Gastroesophageal sphincter (tissue), 4 donors: ENCODE results near the gene CLASP1. TPM values are rescaled to one million over a fixed set of nuclear protein-coding genes. Genes with fewer than 3 reads are reported as not detected.
A peak's percentile ranks its signal among the peaks of the same experiment; 100 is the strongest.

Source experiments
- ATAC-seq: fragments of 150-250 bp; one replicate; pipeline ENCODE4 v1.9.1; 2016; ENCODE audit warnings: mild to moderate bottlenecking, moderate library complexity
- H3K27ac ChIP-seq, 4 donors: fragments of 200-600 bp; sonication (generic) in 3 of 4; 1 replicate in 3 of 4; 2 replicates in 1 of 4; pipeline ENCODE4 v1.5.1; 2016 to 2019
- H3K27me3 ChIP-seq: fragments of 200-600 bp; sonication (generic); one replicate; pipeline ENCODE4 v1.5.1; 2019
- H3K36me3 ChIP-seq, 2 donors: fragments of 200-600 bp; sonication (generic); one replicate each; pipeline ENCODE4 v1.5.1; 2019; ENCODE audit warnings: control low read depth in 1 of 2
- H3K4me1 ChIP-seq, 3 donors: fragments of 200-600 bp; sonication (generic); 1 replicate in 2 of 3; 2 replicates in 1 of 3; pipeline ENCODE4 v1.5.1; 2016 to 2019; ENCODE audit warnings: control low read depth in 2 of 3
- H3K4me3 ChIP-seq, 2 donors: fragments of 200-600 bp; sonication (generic); one replicate each; pipeline ENCODE4 v1.5.1; 2019; ENCODE audit warnings: mild to moderate bottlenecking in 1 of 2, moderate library complexity in 1 of 2
- H3K9me3 ChIP-seq, 3 donors: fragments of 200-600 bp; sonication (generic); one replicate each; pipeline ENCODE4 v1.5.1; 2017 to 2019; ENCODE audit warnings: control low read depth in 2 of 3
- EP300 ChIP-seq: sonication (generic); formaldehyde crosslinking; IDR thresholded peaks from one replicate; pipeline ENCODE4 v1.6.1; 2017; ENCODE audit warnings: antibody characterized with exemption, mild to moderate bottlenecking
- POLR2A ChIP-seq, 2 donors: fragments of 450-650 bp; IDR thresholded peaks; one replicate each; pipeline ENCODE4 v1.6.1; 2017; ENCODE audit warnings: antibody characterized with exemption in 2 of 2, mild to moderate bottlenecking in 2 of 2, moderate library complexity in 1 of 2
- POLR2AphosphoS5 ChIP-seq: sonication (generic); formaldehyde crosslinking; IDR thresholded peaks from one replicate; pipeline ENCODE4 v1.6.1; 2017; ENCODE audit warnings: antibody characterized with exemption
- WGBS, 2 donors: methylation state at CpG; one replicate each; pipeline ENCODE4 v1.1.5; 2018; ENCODE audit warnings: low coverage in 1 of 2; 5-methylcytosine and 5-hydroxymethylcytosine counted together
- total RNA-seq, 4 donors: library from RNA; depleted of rRNA; stranded (reverse); fragments of >200 nt; gene quantifications; one replicate each; pipeline ENCODE4 v1.1.0, GENCODE V29; 2016
- TF ChIP-seq, protein P1 (sequence below), 4 experiments: fragments of 200-600 bp in 2 of 4; fragments of 450-650 bp in 2 of 4; sonication (generic) in 1 of 4; IDR thresholded peaks; one replicate each; pipeline ENCODE4 v1.5.1; 2017 to 2019; ENCODE audit warnings: antibody characterized with exemption in 4 of 4, mild to moderate bottlenecking in 2 of 4, moderate library complexity in 2 of 4

Gene CLASP1
- total RNA-seq, 4 donors from 2014 or later = 72.0 to 108 (median 84.7) TPM

DNA sequence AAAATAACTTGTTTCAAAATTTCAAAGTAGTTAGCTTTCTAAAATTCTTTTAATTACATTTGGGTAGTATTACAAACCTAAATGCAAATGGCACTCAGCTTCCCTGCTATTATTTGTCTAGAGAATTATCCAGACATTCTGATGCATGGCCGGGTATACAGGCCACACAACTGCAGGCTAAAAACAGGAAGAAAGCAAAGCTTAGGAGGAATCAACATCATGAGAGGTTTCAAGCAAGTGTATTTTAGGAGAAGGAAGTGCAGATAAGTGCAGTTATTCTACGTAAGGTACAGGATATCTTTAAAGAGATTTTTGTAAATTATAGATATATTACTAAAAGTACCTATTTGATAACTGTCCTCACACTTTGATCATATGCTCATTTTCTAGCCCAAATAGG, 165.4 kb downstream of the CLASP1 start:
- H3K27ac ChIP-seq = no peak overlapping the region
- WGBS, 2 donors = 85 to 92% methylated on average over 2 of the region's 2 CpGs
- no peaks in the 10 kb centered on the region for H3K27me3 ChIP-seq
- no peak for ATAC-seq
- no peak overlapping the region for H3K4me3 ChIP-seq
- TF ChIP-seq, protein P1, sequence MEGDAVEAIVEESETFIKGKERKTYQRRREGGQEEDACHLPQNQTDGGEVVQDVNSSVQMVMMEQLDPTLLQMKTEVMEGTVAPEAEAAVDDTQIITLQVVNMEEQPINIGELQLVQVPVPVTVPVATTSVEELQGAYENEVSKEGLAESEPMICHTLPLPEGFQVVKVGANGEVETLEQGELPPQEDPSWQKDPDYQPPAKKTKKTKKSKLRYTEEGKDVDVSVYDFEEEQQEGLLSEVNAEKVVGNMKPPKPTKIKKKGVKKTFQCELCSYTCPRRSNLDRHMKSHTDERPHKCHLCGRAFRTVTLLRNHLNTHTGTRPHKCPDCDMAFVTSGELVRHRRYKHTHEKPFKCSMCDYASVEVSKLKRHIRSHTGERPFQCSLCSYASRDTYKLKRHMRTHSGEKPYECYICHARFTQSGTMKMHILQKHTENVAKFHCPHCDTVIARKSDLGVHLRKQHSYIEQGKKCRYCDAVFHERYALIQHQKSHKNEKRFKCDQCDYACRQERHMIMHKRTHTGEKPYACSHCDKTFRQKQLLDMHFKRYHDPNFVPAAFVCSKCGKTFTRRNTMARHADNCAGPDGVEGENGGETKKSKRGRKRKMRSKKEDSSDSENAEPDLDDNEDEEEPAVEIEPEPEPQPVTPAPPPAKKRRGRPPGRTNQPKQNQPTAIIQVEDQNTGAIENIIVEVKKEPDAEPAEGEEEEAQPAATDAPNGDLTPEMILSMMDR (IDR thresholded peaks at IDR 0.05) = no peak
- no peak for TF ChIP-seq EP300
- TF ChIP-seq POLR2AphosphoS5 = no peak
- TF ChIP-seq POLR2A (IDR thresholded peaks at IDR 0.05) = no peak
- no peaks in the 10 kb centered on the region for H3K36me3 ChIP-seq
- peaks cover 8 to 81% (median 19%) of the 10 kb centered on the region in 3 donors for H3K4me1 ChIP-seq
- H3K9me3 ChIP-seq = no peaks in the 10 kb centered on the region

GRCh38 chr2:121483021-121483420, 166.2 kb downstream of the CLASP1 start:
- Histone ChIP-seq H3K4me1 (peaks cover 8 to 73% (median 19%) of the 10 kb centered on the region in 3 donors), H3K27me3 (no peaks in the 10 kb centered on the region), H3K36me3 (no peaks in the 10 kb centered on the region), H3K27ac (no peak overlapping the region), H3K4me3 (no peak overlapping the region), H3K9me3 (no peaks in the 10 kb centered on the region)
- no peak for ATAC-seq
- WGBS, 2 donors = 60% methylated on average over 1 of the region's 1 CpG; no CpG with 5 or more reads in 1 of the 2 donors
- TF ChIP-seq, protein P1 (IDR thresholded peaks at IDR 0.05) = no peak
- TF ChIP-seq EP300 (no peak), POLR2A (IDR thresholded peaks at IDR 0.05) (no peak), POLR2AphosphoS5 (no peak)

DNA sequence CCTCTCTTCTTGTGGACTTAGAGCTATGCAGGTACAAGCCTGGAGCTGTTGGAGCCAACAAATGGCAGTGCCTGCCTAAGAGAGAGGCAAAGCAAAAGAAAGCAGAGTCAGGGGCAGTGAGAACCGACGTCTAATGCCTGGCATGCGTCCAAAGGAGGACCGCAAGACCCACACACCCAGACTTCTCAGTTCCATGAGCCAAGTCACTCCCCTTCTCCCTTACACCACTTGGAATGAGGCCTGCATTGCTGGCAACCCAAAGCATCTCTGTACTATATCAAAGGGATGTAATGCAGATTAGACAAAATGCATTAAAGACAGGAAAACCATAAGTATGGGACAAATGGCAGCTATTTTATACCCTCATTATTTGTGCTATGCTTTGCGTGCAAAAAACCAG, 168.4 kb downstream of the CLASP1 start:
- Histone ChIP-seq H3K4me1 (peaks cover 8 to 73% (median 25%) of the 10 kb centered on the region in 3 donors), H3K9me3 (no peaks in the 10 kb centered on the region), H3K4me3 (no peak overlapping the region), H3K27ac (no peak overlapping the region), H3K27me3 (no peaks in the 10 kb centered on the region), H3K36me3 (no peaks in the 10 kb centered on the region)
- ATAC-seq = no peak
- no peak for TF ChIP-seq POLR2AphosphoS5
- no peak for TF ChIP-seq EP300
- TF ChIP-seq, protein P1 (IDR thresholded peaks at IDR 0.05) = no peak
- TF ChIP-seq POLR2A (IDR thresholded peaks at IDR 0.05) = no peak
- 15 to 19% methylated on average over 2 to 5 of the region's 5 CpGs for WGBS, 2 donors

GRCh38 chr2:121479882-121480522, 169.3 kb downstream of the CLASP1 start:
- Histone ChIP-seq H3K9me3 (no peaks in the 10 kb centered on the region), H3K27ac (peak overlapping the region in 2 of 4 donors; percentile 1 to 28), H3K4me3 (no peak overlapping the region), H3K4me1 (peaks cover 8 to 70% (median 25%) of the 10 kb centered on the region in 3 donors), H3K36me3 (no peaks in the 10 kb centered on the region), H3K27me3 (no peaks in the 10 kb centered on the region)
- ATAC-seq = no peak
- TF ChIP-seq, protein P1 (IDR thresholded peaks at IDR 0.05) = peak in 1 of 4 experiments; percentile 24
- TF ChIP-seq POLR2AphosphoS5 = no peak
- WGBS, 2 donors = 24 to 45% methylated on average over 4 to 5 of the region's 8 CpGs
